Chondrocyte (in vitro differentiated cells): ENCODE measurements around the gene GALP. TPM values are rescaled to one million over a fixed set of nuclear protein-coding genes. Genes with fewer than 3 reads are reported as not detected.

Experiments used
- DNase-seq: peaks from one replicate; pipeline ENCODE4 v3.0.0; 2021; ENCODE audit warnings: mixed read lengths, low spot score
- H3K27ac Mint-ChIP-seq: one replicate; pipeline ENCODE4 v1.8.0; 2021; ENCODE audit warnings: mild to moderate bottlenecking, moderate library complexity, mixed read lengths; ENCODE audit not compliant: unreplicated experiment
- H3K27me3 Mint-ChIP-seq: 2 replicates; pipeline ENCODE4 v1.8.0; 2021; ENCODE audit warnings: low read depth, mixed read lengths
- H3K36me3 Mint-ChIP-seq: 2 replicates; pipeline ENCODE4 v1.8.0; 2021; ENCODE audit warnings: low read depth, mixed read lengths
- H3K4me1 Mint-ChIP-seq: 2 replicates; pipeline ENCODE4 v1.8.0; 2021; ENCODE audit warnings: low read depth, mild to moderate bottlenecking, mixed read lengths
- H3K4me3 Mint-ChIP-seq: one replicate; pipeline ENCODE4 v1.8.0; 2021; ENCODE audit warnings: mild to moderate bottlenecking, moderate library complexity, mixed read lengths; ENCODE audit not compliant: unreplicated experiment
- H3K9me3 Mint-ChIP-seq: 2 replicates; pipeline ENCODE4 v1.8.0; 2021; ENCODE audit warnings: low read depth, mixed read lengths
- total RNA-seq: library from RNA; stranded (reverse); gene quantifications from 3 replicates; pipeline ENCODE4 v1.2.1, GENCODE V29; 2021
- TF ChIP-seq, protein P1 (sequence below): fragments of 200-600 bp; sonication (generic); IDR thresholded peaks from 2 replicates; pipeline ENCODE4 v1.5.0; 2021; ENCODE audit warnings: antibody characterized with exemption, mild to moderate bottlenecking, moderate library complexity

GALP gene
- total RNA-seq, 1 donor from 2014 or later: not detected

DNA sequence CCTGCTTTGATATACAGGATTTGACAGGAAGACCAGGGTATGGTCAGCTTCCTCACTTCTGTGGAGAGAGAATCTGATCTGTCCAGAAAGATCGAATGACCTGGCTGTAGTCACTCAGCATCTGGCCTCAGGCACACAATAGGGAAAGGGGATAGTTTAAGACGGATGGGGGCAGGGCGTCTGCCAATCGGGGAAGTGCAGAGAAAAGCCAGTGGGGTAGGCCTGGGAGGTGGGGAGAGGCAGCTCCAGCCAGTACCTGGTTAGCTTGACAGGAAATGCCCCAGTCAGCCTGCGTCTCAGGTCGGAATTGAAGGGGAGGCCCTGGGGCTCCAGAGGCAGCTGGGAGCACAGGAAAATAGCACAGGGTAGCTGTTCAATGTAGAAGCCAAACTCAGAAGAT, 22.3 kb upstream of the GALP start:
- TF ChIP-seq, protein P1, sequence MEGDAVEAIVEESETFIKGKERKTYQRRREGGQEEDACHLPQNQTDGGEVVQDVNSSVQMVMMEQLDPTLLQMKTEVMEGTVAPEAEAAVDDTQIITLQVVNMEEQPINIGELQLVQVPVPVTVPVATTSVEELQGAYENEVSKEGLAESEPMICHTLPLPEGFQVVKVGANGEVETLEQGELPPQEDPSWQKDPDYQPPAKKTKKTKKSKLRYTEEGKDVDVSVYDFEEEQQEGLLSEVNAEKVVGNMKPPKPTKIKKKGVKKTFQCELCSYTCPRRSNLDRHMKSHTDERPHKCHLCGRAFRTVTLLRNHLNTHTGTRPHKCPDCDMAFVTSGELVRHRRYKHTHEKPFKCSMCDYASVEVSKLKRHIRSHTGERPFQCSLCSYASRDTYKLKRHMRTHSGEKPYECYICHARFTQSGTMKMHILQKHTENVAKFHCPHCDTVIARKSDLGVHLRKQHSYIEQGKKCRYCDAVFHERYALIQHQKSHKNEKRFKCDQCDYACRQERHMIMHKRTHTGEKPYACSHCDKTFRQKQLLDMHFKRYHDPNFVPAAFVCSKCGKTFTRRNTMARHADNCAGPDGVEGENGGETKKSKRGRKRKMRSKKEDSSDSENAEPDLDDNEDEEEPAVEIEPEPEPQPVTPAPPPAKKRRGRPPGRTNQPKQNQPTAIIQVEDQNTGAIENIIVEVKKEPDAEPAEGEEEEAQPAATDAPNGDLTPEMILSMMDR: no peak
- Mint-ChIP-seq H3K4me3 (no peak overlapping the region), H3K36me3 (peaks cover 16% of the 10 kb centered on the region), H3K27me3 (no peaks in the 10 kb centered on the region), H3K27ac (peak overlapping the region; percentile 60), H3K9me3 (no peaks in the 10 kb centered on the region), H3K4me1 (peaks cover 9% of the 10 kb centered on the region)
- no peak for DNase-seq

DNA sequence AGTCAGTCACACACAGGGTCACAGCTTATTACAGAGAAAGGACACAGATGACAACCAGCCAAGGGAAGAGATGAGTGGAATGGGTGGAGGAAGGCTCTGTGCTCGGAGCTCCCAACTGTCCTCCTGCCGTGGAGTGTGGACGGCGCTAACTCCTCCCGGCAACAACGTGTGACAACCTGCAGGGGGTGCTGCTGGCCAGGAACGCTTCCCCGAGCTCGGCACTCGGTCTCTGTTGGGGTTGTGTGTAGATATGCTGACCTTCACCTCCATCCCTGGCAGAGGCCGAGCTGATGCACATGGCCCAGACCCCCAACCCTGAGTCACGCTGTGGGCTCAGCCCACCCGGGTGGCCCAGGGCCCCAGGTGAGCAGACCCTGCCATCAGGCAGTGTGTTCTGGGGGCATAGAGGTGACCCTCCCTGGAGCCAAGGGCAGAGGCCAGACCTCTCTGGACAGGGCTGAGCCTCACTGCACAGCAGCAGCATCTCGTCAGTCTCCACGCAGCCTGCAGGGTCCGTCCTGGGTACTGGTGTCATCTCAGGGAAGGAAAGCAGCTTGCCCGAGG, 20.6 kb upstream of the GALP start:
- H3K4me3 Mint-ChIP-seq: no peak overlapping the region
- DNase-seq: no peak
- H3K4me1 Mint-ChIP-seq: peaks cover 9% of the 10 kb centered on the region
- H3K36me3 Mint-ChIP-seq: peaks cover 18% of the 10 kb centered on the region
- TF ChIP-seq, protein P1: peak; percentile 53
- no peaks in the 10 kb centered on the region for H3K27me3 Mint-ChIP-seq
- no peaks in the 10 kb centered on the region for H3K9me3 Mint-ChIP-seq
- no peak overlapping the region for H3K27ac Mint-ChIP-seq

DNA sequence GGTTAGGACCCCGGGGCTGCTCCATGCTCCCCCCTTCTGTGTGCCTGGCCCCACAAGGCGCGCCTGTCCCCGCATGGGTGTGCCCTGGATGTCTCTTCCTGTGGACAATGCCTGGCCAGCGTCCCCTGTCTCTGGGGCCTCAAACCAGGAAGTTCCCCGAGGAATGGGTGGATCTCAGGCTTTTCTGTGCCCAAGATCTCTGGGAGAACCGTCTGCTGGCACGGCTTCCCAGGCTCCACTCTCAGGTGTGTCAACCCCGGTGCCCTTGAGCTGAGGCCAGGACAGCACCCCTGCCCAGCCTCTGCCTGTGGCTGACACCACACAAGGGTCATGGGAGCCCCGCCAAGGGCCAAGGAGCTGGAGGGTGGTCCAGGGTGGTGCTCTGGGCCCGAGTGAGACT, 19.0 kb upstream of the GALP start:
- DNase-seq: no peak
- TF ChIP-seq, protein P1: no peak
- no peak overlapping the region for H3K27ac Mint-ChIP-seq
- peaks cover 18% of the 10 kb centered on the region for H3K36me3 Mint-ChIP-seq
- H3K9me3 Mint-ChIP-seq: no peaks in the 10 kb centered on the region
- H3K27me3 Mint-ChIP-seq: no peaks in the 10 kb centered on the region
- peaks cover 9% of the 10 kb centered on the region for H3K4me1 Mint-ChIP-seq
- H3K4me3 Mint-ChIP-seq: no peak overlapping the region

DNA sequence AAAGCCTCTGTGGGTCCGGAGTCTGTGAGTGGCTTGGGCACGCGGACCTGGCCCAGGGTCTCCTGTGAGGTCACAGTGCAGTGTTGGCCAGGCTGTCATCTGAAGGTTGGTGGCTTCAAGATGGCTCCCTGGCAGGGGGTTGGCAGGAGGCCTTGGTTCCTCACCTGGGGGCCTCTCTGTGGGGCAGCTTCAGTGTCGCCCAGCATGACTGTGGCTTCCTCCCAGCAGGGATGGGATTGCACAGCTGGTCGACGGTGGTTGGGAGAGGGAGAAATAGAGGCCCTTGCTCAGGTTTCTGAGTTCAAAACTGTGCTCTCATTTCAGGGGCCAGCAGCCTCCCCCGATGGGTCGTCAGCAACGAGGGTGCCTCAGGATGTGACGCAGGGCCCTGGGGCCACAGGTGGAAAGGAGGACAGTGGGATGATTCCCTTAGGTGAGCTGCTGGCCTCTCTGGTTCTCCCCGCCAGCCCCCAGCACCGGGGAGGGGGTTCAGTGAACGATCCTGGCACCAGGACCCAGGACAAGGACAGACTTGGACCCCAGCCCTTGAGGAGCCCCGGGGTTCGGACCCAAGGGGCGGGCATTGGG, 17.5 kb upstream of the GALP start:
- H3K4me3 Mint-ChIP-seq: no peak overlapping the region
- no peaks in the 10 kb centered on the region for H3K9me3 Mint-ChIP-seq
- no peak for DNase-seq
- H3K27me3 Mint-ChIP-seq: no peaks in the 10 kb centered on the region
- peaks cover 5% of the 10 kb centered on the region for H3K4me1 Mint-ChIP-seq
- TF ChIP-seq, protein P1: no peak
- H3K36me3 Mint-ChIP-seq: peaks cover 18% of the 10 kb centered on the region
- H3K27ac Mint-ChIP-seq: no peak overlapping the region

DNA sequence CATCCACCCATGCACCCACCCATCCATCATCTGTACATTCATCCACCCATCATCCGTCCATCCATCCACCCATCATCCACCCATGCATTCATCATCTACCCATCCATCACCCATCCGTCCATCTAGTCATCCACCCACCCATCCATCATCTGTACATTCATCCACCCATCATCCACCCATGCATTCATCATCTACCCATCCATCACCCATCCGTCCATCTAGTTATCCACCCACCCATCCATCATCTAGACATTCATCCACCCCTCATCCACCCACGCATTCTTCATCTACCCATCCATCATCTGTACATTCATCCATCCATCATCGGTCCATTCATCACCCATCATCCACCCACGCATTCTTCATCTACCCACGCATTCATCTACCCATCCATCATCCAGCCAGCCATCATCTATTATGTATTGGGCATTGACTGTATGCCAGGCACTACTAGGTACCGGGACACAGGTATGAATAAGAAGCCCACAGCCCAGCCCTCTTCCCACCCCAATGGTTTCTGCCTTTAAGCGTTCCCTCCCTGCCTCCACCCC, 16.7 kb upstream of the GALP start:
- Mint-ChIP-seq H3K9me3 (no peaks in the 10 kb centered on the region), H3K4me1 (peaks cover 5% of the 10 kb centered on the region), H3K27ac (no peak overlapping the region), H3K27me3 (no peaks in the 10 kb centered on the region), H3K36me3 (peaks cover 18% of the 10 kb centered on the region), H3K4me3 (no peak overlapping the region)
- DNase-seq: no peak
- TF ChIP-seq, protein P1: no peak
